ENCODE measurements around the gene SHISA3.

GRCh38 chr4:42398171-42398870 lies 1.0 kb downstream of the SHISA3 start:
- no peak; the same call in 1 of the 2 replicates for TF ChIP-seq CTCF (conservative IDR thresholded peaks at IDR 0.05)
- no peak for TF ChIP-seq ZFX (IDR thresholded peaks at IDR 0.05)

All from C4-2B (cell line).